Measurements from ENCODE around the gene NRP1. TPM values are rescaled to one million over a fixed set of nuclear protein-coding genes. Genes with fewer than 3 reads are reported as not detected.

The NRP1 gene
- polyA plus RNA-seq, 4 donors, result 2.5 to 22.0 (median 12.3) TPM

DNA sequence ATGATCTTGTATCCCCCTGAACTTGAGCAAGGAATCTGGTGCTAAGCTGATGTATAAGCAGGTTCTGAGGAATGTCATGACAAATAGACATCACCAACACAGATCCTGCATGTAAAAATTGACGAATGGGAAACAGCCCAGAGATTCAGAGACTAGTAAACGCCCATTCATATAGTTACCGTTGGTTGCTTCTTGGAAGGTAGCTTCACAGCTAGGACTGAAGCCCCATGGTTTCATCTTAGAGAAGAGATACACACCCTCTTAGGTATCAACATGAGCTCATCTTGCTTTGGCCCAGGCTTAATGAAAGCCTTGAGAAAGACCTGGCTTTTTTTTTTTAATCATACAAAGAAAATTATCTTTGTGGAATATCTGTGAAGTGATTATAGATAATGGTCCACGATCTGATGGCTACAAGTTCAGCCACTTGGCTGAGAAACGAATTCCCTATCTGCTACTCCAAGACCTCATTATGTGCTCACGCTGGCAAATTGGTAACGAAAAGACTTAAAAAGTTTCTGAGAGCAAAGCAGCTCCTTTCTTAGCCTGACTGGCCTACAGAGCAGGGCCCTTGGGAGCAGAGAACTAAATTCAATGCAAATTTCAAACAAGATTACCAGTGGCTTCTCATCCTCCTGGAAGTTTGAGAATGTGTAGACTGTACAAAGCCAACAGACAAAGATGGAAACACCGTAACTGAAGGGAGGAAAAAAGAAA, 181.1 kb downstream of the NRP1 start:
- 82 to 84% (median 84%) methylated on average over 8 of the region's 8 CpGs for WGBS, 3 donors
- FAIRE-seq, result no peak

GRCh38 chr10:33152750-33153149, 181.7 kb downstream of the NRP1 start:
- Histone ChIP-seq H3K4me3 (ENCODE audit: low read depth in 1 of 3, low read length in 3 of 3) (no peak overlapping the region), H3K4me1 (ENCODE audit: control insufficient read depth in 3 of 3, insufficient read depth in 2 of 3, low read depth in 1 of 3, low read length in 2 of 3) (peaks cover 0 to 4% (median 0%) of the 10 kb centered on the region in 3 donors), H3K36me3 (ENCODE audit: control insufficient read depth in 3 of 3, insufficient read depth in 2 of 3, low read depth in 1 of 3, low read length in 3 of 3) (no peaks in the 10 kb centered on the region), H3K9me3 (ENCODE audit: control insufficient read depth in 2 of 2, insufficient read depth in 1 of 2, low read depth in 1 of 2, low read length in 1 of 2) (no peaks in the 10 kb centered on the region), H3K27me3 (ENCODE audit: control insufficient read depth in 3 of 3, insufficient read depth in 3 of 3, low read length in 3 of 3) (no peaks in the 10 kb centered on the region), H3K27ac (ENCODE audit: low read depth in 1 of 3, low read length in 2 of 3) (no peak overlapping the region)
- WGBS, 3 donors, result 91 to 93% (median 92%) methylated on average over 4 of the region's 4 CpGs
- DNase-seq (no peak), FAIRE-seq (no peak)

More for the DNA sequence above, 181.1 kb downstream of the NRP1 start:
- Histone ChIP-seq H3K9me3 (ENCODE audit: control insufficient read depth in 2 of 2, insufficient read depth in 1 of 2, low read depth in 1 of 2, low read length in 1 of 2) (no peaks in the 10 kb centered on the region), H3K4me3 (ENCODE audit: low read depth in 1 of 3, low read length in 3 of 3) (no peak overlapping the region), H3K27ac (ENCODE audit: low read depth in 1 of 3, low read length in 2 of 3) (no peak overlapping the region), H3K27me3 (ENCODE audit: control insufficient read depth in 3 of 3, insufficient read depth in 3 of 3, low read length in 3 of 3) (no peaks in the 10 kb centered on the region), H3K36me3 (ENCODE audit: control insufficient read depth in 3 of 3, insufficient read depth in 2 of 3, low read depth in 1 of 3, low read length in 3 of 3) (no peaks in the 10 kb centered on the region), H3K4me1 (ENCODE audit: control insufficient read depth in 3 of 3, insufficient read depth in 2 of 3, low read depth in 1 of 3, low read length in 2 of 3) (peaks cover 0 to 4% (median 0%) of the 10 kb centered on the region in 3 donors)
- DNase-seq, result no peak

GRCh38 chr10:33152146-33152545, 182.3 kb downstream of the NRP1 start:
- WGBS, 3 donors, result 66 to 70% (median 68%) methylated on average over 7 of the region's 7 CpGs
- peaks cover 0 to 4% (median 0%) of the 10 kb centered on the region in 3 donors for H3K4me1 ChIP-seq (ENCODE audit: control insufficient read depth in 3 of 3, insufficient read depth in 2 of 3, low read depth in 1 of 3, low read length in 2 of 3)
- no peak overlapping the region for H3K27ac ChIP-seq (ENCODE audit: low read depth in 1 of 3, low read length in 2 of 3)
- no peak for FAIRE-seq
- H3K36me3 ChIP-seq (ENCODE audit: control insufficient read depth in 3 of 3, insufficient read depth in 2 of 3, low read depth in 1 of 3, low read length in 3 of 3), result no peaks in the 10 kb centered on the region
- no peak for DNase-seq
- no peaks in the 10 kb centered on the region for H3K27me3 ChIP-seq (ENCODE audit: control insufficient read depth in 3 of 3, insufficient read depth in 3 of 3, low read length in 3 of 3)
- H3K9me3 ChIP-seq (ENCODE audit: control insufficient read depth in 2 of 2, insufficient read depth in 1 of 2, low read depth in 1 of 2, low read length in 1 of 2), result no peaks in the 10 kb centered on the region
- no peak overlapping the region for H3K4me3 ChIP-seq (ENCODE audit: low read depth in 1 of 3, low read length in 3 of 3)

GRCh38 chr10:33151344-33151864, 183.1 kb downstream of the NRP1 start:
- Histone ChIP-seq H3K9me3 (ENCODE audit: control insufficient read depth in 2 of 2, insufficient read depth in 1 of 2, low read depth in 1 of 2, low read length in 1 of 2) (no peaks in the 10 kb centered on the region), H3K27me3 (ENCODE audit: control insufficient read depth in 3 of 3, insufficient read depth in 3 of 3, low read length in 3 of 3) (no peaks in the 10 kb centered on the region), H3K36me3 (ENCODE audit: control insufficient read depth in 3 of 3, insufficient read depth in 2 of 3, low read depth in 1 of 3, low read length in 3 of 3) (no peaks in the 10 kb centered on the region), H3K4me3 (ENCODE audit: low read depth in 1 of 3, low read length in 3 of 3) (no peak overlapping the region), H3K4me1 (ENCODE audit: control insufficient read depth in 3 of 3, insufficient read depth in 2 of 3, low read depth in 1 of 3, low read length in 2 of 3) (peaks cover 0 to 4% (median 0%) of the 10 kb centered on the region in 3 donors), H3K27ac (ENCODE audit: low read depth in 1 of 3, low read length in 2 of 3) (no peak overlapping the region)
- DNase-seq, result no peak
- 85 to 96% (median 92%) methylated on average over 3 of the region's 3 CpGs for WGBS, 3 donors
- FAIRE-seq, result no peak

GRCh38 chr10:33150889-33151288, 183.6 kb downstream of the NRP1 start:
- Histone ChIP-seq H3K27ac (ENCODE audit: low read depth in 1 of 3, low read length in 2 of 3) (no peak overlapping the region), H3K27me3 (ENCODE audit: control insufficient read depth in 3 of 3, insufficient read depth in 3 of 3, low read length in 3 of 3) (no peaks in the 10 kb centered on the region), H3K4me3 (ENCODE audit: low read depth in 1 of 3, low read length in 3 of 3) (no peak overlapping the region), H3K36me3 (ENCODE audit: control insufficient read depth in 3 of 3, insufficient read depth in 2 of 3, low read depth in 1 of 3, low read length in 3 of 3) (no peaks in the 10 kb centered on the region), H3K9me3 (ENCODE audit: control insufficient read depth in 2 of 2, insufficient read depth in 1 of 2, low read depth in 1 of 2, low read length in 1 of 2) (no peaks in the 10 kb centered on the region), H3K4me1 (ENCODE audit: control insufficient read depth in 3 of 3, insufficient read depth in 2 of 3, low read depth in 1 of 3, low read length in 2 of 3) (peaks cover 0 to 4% (median 0%) of the 10 kb centered on the region in 3 donors)
- 91 to 97% (median 94%) methylated on average over 1 of the region's 1 CpG for WGBS, 3 donors
- DNase-seq (no peak), FAIRE-seq (no peak)

DNA sequence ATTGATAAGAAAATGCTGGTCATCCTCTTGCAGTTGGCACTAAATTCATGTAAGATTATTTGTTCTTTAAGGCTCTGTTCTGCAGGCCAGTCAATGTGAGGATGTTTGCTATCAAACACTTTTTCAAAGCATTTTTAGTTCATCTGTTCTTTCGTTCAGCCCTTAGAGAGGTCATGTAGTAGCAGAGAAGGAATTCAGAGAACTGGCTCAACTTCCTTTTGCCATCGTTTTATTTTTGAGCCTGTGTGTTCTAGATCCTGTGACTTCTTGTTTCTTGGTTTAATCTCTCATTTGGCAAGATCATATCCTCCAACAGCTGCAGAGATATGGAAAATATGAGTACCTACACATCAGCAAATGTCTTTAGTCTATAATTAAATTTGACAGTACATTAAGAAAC, 184.3 kb downstream of the NRP1 start:
- H3K4me1 ChIP-seq (ENCODE audit: control insufficient read depth in 3 of 3, insufficient read depth in 2 of 3, low read depth in 1 of 3, low read length in 2 of 3), result no peaks in the 10 kb centered on the region
- FAIRE-seq, result no peak
- 45 to 78% (median 71%) methylated on average over 2 of the region's 2 CpGs for WGBS, 3 donors

GRCh38 chr10:33147013-33147310, 187.5 kb downstream of the NRP1 start:
- FAIRE-seq, result no peak
- DNase-seq, result no peak
- WGBS, 3 donors, result 88 to 93% (median 92%) methylated on average over 3 of the region's 3 CpGs

More for the DNA sequence above, 184.3 kb downstream of the NRP1 start:
- no peaks in the 10 kb centered on the region for H3K36me3 ChIP-seq (ENCODE audit: control insufficient read depth in 3 of 3, insufficient read depth in 2 of 3, low read depth in 1 of 3, low read length in 3 of 3)
- H3K9me3 ChIP-seq (ENCODE audit: control insufficient read depth in 2 of 2, insufficient read depth in 1 of 2, low read depth in 1 of 2, low read length in 1 of 2), result no peaks in the 10 kb centered on the region
- H3K4me3 ChIP-seq (ENCODE audit: low read depth in 1 of 3, low read length in 3 of 3), result no peak overlapping the region
- DNase-seq, result no peak
- no peak overlapping the region for H3K27ac ChIP-seq (ENCODE audit: low read depth in 1 of 3, low read length in 2 of 3)
- H3K27me3 ChIP-seq (ENCODE audit: control insufficient read depth in 3 of 3, insufficient read depth in 3 of 3, low read length in 3 of 3), result no peaks in the 10 kb centered on the region

GRCh38 chr10:33146189-33147012, 188.1 kb downstream of the NRP1 start:
- 84 to 89% (median 84%) methylated on average over 10 of the region's 10 CpGs for WGBS, 3 donors
- no peaks in the 10 kb centered on the region for H3K9me3 ChIP-seq (ENCODE audit: control insufficient read depth in 2 of 2, insufficient read depth in 1 of 2, low read depth in 1 of 2, low read length in 1 of 2)
- no peaks in the 10 kb centered on the region for H3K27me3 ChIP-seq (ENCODE audit: control insufficient read depth in 3 of 3, insufficient read depth in 3 of 3, low read length in 3 of 3)
- no peak overlapping the region for H3K4me3 ChIP-seq (ENCODE audit: low read depth in 1 of 3, low read length in 3 of 3)
- H3K4me1 ChIP-seq (ENCODE audit: control insufficient read depth in 3 of 3, insufficient read depth in 2 of 3, low read depth in 1 of 3, low read length in 2 of 3), result no peaks in the 10 kb centered on the region
- FAIRE-seq (no peak), DNase-seq (no peak)
- H3K27ac ChIP-seq (ENCODE audit: low read depth in 1 of 3, low read length in 2 of 3), result no peak overlapping the region
- no peaks in the 10 kb centered on the region for H3K36me3 ChIP-seq (ENCODE audit: control insufficient read depth in 3 of 3, insufficient read depth in 2 of 3, low read depth in 1 of 3, low read length in 3 of 3)

More at GRCh38 chr10:33147013-33147310, 187.5 kb downstream of the NRP1 start:
- no peak overlapping the region for H3K4me3 ChIP-seq (ENCODE audit: low read depth in 1 of 3, low read length in 3 of 3)
- H3K36me3 ChIP-seq (ENCODE audit: control insufficient read depth in 3 of 3, insufficient read depth in 2 of 3, low read depth in 1 of 3, low read length in 3 of 3), result no peaks in the 10 kb centered on the region
- no peaks in the 10 kb centered on the region for H3K4me1 ChIP-seq (ENCODE audit: control insufficient read depth in 3 of 3, insufficient read depth in 2 of 3, low read depth in 1 of 3, low read length in 2 of 3)
- H3K27ac ChIP-seq (ENCODE audit: low read depth in 1 of 3, low read length in 2 of 3), result no peak overlapping the region
- H3K27me3 ChIP-seq (ENCODE audit: control insufficient read depth in 3 of 3, insufficient read depth in 3 of 3, low read length in 3 of 3), result no peaks in the 10 kb centered on the region
- H3K9me3 ChIP-seq (ENCODE audit: control insufficient read depth in 2 of 2, insufficient read depth in 1 of 2, low read depth in 1 of 2, low read length in 1 of 2), result no peaks in the 10 kb centered on the region

All from small intestine (tissue), 7 donors.